ENCODE data around the gene MOV10L1.

Gene MOV10L1

DNA sequence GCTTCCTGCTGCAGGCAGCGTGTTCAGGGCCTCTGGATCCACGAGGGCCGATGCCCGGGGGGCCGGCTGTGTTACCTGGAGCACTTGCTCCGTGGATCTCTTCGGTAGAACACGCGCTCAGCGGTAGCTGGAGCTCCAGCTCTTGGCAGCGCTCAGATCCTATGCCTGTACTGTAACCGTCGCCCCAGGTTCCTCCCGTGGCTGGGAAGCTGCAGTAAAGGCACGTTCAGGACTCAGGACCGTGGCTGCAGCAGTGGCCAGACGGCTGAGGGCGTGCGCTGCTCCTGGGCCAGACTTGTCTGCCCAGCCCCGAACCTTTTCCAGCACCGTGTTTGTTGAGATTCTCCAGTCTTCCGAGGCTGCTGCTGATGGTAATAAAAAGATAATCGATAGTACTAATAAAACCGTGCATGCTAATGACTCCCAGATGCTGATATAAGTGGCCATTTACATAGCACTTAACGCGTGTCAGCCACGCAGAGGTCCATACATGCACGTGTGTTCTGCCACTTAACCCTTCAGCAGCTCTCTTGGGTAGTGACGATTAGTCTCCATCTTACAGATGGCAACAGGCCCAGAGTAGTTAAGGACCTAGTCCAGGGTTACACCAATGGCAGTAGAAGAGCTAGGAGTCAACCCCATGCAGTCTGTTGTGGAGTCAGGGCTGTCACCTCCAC, 1.4 kb downstream of the MOV10L1 start:
- H3K9ac ChIP-seq (ENCODE audit: low read depth, low read length), result no peak overlapping the region
- no peaks in the 10 kb centered on the region; the same call in 1 of the 2 replicates for H3K36me3 ChIP-seq (ENCODE audit: insufficient read depth, low read length)
- no peaks in the 10 kb centered on the region for H3K9me3 ChIP-seq (ENCODE audit: control insufficient read depth, insufficient read depth, low read length)
- no peaks in the 10 kb centered on the region for H3K4me1 ChIP-seq (ENCODE audit: insufficient read depth, low read length)

- no peaks in the 10 kb centered on the region for H3K9me3 ChIP-seq (ENCODE audit: control insufficient read depth, insufficient read depth, low read length)
- H3K9ac ChIP-seq (ENCODE audit: low read depth, low read length), result no peak overlapping the region
- H3K4me1 ChIP-seq (ENCODE audit: insufficient read depth, low read length), result no peaks in the 10 kb centered on the region
- no peaks in the 10 kb centered on the region for H3K36me3 ChIP-seq (ENCODE audit: insufficient read depth, low read length)
Measured at GRCh38 chr22:50092342-50092741, 2.5 kb downstream of the MOV10L1 start.

DNA sequence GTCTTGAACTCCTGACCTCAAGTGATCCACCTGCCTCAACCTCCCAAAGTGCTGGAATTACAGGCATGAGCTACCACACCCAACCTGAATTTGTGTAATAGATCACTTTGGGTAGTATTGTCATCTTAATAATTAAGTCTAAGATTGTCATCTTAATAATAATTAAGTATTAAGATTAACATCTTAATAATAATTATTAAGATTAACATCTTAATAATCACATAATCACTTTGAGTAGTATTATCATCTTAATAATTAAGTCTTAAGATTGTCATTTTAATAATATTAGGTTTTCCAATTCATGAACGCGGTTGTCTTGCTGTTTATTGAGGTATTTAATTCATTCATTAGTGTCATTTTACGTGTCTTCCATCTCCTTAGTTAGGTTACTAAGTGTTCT, 8.2 kb downstream of the MOV10L1 start:
- H3K36me3 ChIP-seq (ENCODE audit: insufficient read depth, low read length), result no peaks in the 10 kb centered on the region
- no peaks in the 10 kb centered on the region for H3K9me3 ChIP-seq (ENCODE audit: control insufficient read depth, insufficient read depth, low read length)

DNA sequence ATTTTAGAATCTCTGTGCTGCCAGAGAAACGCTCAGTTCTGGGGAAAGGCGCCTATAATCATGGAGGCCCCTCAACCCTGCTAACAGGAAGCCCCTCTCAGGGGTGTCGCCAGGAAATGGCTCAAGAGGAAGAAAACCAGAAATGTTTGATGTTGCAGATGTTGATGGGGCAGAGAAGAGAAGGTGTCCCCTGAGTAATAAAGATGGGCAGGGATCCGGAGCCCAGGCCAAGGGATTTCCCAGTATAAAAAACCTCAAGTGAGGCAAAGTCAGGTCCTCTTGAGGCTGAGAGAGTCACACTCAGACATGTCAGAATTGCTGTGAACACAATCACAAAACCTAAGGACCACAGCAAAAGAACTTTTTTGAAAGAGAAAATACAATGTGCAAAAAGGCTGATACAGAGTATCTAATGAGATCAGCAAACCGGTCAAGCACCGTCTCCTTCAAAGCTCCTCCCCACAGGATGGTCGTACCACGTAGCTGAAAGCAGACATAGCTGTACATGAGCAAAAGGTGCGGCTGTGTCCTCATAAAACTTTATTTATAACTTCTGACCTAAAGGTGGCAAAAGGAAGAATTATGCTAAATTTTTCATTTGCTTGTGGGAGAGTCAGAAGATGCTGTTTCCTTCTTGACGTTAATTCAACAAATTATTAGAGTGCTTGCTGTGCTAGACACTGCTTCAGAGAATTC, 12.2 kb downstream of the MOV10L1 start:
- Histone ChIP-seq H3K4me1 (ENCODE audit: insufficient read depth, low read length) (no peaks in the 10 kb centered on the region), H3K9me3 (ENCODE audit: control insufficient read depth, insufficient read depth, low read length) (no peaks in the 10 kb centered on the region), H3K9ac (ENCODE audit: low read depth, low read length) (no peak overlapping the region), H3K36me3 (ENCODE audit: insufficient read depth, low read length) (no peaks in the 10 kb centered on the region)

More for the DNA sequence above, 8.2 kb downstream of the MOV10L1 start:
- Histone ChIP-seq H3K4me1 (ENCODE audit: insufficient read depth, low read length) (no peaks in the 10 kb centered on the region), H3K9ac (ENCODE audit: low read depth, low read length) (no peak overlapping the region)

GRCh38 chr22:50102946-50103345, 13.1 kb downstream of the MOV10L1 start:
- Histone ChIP-seq H3K36me3 (ENCODE audit: insufficient read depth, low read length) (no peaks in the 10 kb centered on the region), H3K4me1 (ENCODE audit: insufficient read depth, low read length) (no peaks in the 10 kb centered on the region), H3K9ac (ENCODE audit: low read depth, low read length) (no peak overlapping the region), H3K9me3 (ENCODE audit: control insufficient read depth, insufficient read depth, low read length) (no peaks in the 10 kb centered on the region)

DNA sequence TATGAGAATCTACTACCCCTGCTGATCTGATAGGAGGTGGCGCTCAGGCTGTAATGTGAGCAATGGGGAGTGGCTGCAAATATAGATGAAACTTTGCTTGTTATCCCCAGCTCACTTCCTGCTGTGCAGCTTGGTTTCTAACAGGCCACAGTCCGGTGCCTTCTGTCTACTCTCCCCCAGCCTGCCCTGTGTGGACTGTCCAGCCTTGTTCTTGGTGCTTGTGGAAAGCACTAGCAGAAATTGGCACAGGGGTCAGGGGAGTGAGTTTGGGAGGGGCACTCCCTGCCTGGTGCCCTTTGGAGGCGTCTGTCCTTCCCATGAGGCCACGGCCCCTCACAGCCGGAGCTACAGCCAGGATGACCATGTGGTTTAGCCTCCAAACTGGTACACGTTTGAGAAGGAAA, 14.3 kb downstream of the MOV10L1 start:
- Histone ChIP-seq H3K9ac (ENCODE audit: low read depth, low read length) (no peak overlapping the region), H3K9me3 (ENCODE audit: control insufficient read depth, insufficient read depth, low read length) (no peaks in the 10 kb centered on the region), H3K36me3 (ENCODE audit: insufficient read depth, low read length) (no peaks in the 10 kb centered on the region), H3K4me1 (ENCODE audit: insufficient read depth, low read length) (no peaks in the 10 kb centered on the region)

DNA sequence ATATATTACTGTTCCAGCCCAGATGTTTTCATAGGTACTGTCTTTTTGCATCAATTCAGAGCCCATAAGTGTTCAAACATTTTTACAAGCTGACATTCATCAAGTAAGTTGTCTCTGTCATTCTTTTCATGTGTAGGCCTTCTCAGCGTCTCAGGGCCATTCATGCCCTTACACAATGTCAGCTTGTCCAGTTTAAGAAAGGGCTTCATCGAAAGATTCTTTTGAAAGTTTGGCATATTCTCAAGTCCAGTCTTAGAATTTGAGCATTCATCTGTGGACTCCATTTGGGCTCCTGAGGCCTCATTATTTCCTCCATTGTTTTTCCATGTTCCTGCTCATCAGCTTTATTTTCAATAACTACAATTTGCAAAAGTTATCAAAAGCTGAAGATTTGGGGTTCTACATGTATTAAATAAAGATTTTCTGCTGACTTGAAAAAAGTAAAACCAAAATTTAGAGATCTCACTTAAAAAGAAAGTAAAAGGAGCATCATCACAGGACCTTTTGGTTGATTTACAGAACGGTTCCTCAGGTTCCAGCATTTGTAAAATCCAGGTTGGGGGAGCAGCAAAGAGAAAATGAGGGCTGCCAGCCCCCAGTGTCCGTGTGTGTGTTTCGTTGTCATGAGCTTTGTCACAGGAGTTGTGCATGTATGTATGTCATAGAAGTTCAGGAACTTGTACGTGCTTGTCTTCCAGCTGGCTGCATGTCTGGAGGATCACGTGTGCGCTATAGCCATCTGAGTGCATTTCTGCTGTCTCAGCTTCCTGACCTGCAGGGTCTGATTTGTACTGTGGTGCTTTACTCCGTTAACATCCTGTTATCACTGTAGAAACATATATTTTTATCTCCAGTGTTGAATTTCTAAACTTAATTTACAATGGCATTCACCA, 15.6 kb downstream of the MOV10L1 start:
- Histone ChIP-seq H3K4me1 (ENCODE audit: insufficient read depth, low read length) (no peaks in the 10 kb centered on the region), H3K9me3 (ENCODE audit: control insufficient read depth, insufficient read depth, low read length) (no peaks in the 10 kb centered on the region), H3K9ac (ENCODE audit: low read depth, low read length) (no peak overlapping the region), H3K36me3 (ENCODE audit: insufficient read depth, low read length) (no peaks in the 10 kb centered on the region)

DNA sequence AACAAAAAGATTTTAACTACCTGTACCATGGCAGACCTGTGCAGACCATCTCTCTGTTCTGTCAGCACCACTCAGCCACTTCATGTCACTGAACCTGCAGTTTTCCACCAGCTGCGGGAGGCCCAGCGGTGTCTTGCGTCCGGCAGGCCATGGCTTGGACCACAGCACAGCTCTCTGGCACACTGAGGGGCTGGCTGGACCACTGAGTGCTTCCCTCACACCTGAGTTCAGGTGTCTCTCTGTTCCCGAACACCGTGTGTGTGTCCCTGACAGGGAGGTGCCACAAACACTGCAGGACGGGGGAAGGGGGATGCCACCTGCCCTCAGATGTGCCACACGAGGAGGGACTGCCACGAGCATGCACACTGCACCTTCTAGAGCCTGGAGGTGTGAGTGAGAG, 17.7 kb downstream of the MOV10L1 start:
- no peaks in the 10 kb centered on the region for H3K9me3 ChIP-seq (ENCODE audit: control insufficient read depth, insufficient read depth, low read length)
- no peaks in the 10 kb centered on the region for H3K36me3 ChIP-seq (ENCODE audit: insufficient read depth, low read length)
- H3K4me1 ChIP-seq (ENCODE audit: insufficient read depth, low read length), result peaks cover 5% of the 10 kb centered on the region; the same call in 1 of the 2 replicates
- no peak overlapping the region for H3K9ac ChIP-seq (ENCODE audit: low read depth, low read length)

DNA sequence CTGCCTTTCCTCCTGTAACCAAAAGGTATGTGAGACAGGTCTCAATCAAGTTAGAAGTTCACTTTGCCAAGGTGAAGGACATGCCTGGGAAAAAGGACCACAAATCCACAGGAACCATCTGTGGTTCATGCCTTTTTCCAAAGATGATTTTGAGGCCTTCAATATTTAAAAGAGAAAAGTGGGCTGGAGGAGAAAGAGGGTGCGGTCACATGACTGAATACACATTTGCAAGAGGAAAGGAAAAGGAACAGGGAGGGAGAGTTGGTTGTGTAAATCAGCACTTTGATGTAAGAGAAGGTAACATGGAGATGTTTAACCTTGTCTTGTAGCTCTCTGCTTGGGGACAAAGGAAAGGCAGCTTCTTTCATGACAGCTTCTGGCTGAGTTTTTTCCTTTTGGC, 21.2 kb downstream of the MOV10L1 start:
- Histone ChIP-seq H3K9ac (ENCODE audit: low read depth, low read length) (no peak overlapping the region), H3K9me3 (ENCODE audit: control insufficient read depth, insufficient read depth, low read length) (no peaks in the 10 kb centered on the region), H3K36me3 (ENCODE audit: insufficient read depth, low read length) (no peaks in the 10 kb centered on the region), H3K4me1 (ENCODE audit: insufficient read depth, low read length) (peaks cover 8% of the 10 kb centered on the region; the same call in 1 of the 2 replicates)

DNA sequence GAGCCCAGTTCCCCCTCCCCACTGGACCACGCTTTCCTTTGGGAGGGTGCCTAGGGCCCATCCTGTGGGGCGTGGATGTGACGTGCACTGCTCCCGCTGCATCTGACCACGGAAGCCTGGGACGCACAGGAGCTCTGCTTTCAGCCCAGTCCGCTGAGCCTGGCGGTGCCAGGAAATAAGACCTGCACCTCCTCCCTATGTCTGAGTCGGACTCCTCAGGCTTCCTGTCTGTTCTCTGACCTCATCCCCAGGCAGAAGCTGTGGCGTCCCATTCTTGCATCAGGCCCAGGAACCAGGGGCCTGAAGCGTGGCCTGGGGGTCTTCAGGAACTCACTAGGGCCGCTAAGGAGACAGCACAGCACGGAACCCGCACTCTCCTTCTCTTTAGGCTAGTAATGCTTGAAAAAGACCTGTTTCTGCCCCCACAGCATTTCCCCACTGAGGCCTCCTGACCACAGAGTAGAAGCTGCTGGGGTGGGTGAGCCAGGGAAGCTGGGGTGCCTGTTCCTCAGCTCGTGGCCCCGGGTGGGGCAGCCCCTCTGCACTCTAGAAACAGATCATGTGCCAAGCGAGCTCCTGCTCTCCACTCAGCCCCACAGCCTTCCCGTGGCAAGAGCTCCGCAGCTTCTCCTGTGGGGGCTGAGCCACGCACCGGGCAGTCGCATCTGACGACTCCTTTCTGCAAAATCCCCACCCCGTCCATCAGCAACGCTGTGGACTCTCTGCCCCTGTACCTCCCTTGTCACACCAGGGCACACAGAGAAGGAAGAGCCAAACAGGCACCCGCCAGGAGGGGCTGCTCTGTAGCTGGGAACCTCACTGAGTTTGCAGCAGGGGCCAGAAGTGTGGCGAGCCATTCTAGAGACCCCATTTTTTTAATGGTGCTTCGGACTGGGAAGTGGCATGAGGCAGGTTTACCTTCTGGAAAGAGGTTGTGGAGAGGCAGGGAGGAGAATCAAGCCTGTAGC, 22.6 kb downstream of the MOV10L1 start:
- H3K9me3 ChIP-seq (ENCODE audit: control insufficient read depth, insufficient read depth, low read length), result no peaks in the 10 kb centered on the region
- H3K4me1 ChIP-seq (ENCODE audit: insufficient read depth, low read length), result peaks cover 8% of the 10 kb centered on the region; the same call in 1 of the 2 replicates
- no peaks in the 10 kb centered on the region for H3K36me3 ChIP-seq (ENCODE audit: insufficient read depth, low read length)
- H3K9ac ChIP-seq (ENCODE audit: low read depth, low read length), result no peak overlapping the region

DNA sequence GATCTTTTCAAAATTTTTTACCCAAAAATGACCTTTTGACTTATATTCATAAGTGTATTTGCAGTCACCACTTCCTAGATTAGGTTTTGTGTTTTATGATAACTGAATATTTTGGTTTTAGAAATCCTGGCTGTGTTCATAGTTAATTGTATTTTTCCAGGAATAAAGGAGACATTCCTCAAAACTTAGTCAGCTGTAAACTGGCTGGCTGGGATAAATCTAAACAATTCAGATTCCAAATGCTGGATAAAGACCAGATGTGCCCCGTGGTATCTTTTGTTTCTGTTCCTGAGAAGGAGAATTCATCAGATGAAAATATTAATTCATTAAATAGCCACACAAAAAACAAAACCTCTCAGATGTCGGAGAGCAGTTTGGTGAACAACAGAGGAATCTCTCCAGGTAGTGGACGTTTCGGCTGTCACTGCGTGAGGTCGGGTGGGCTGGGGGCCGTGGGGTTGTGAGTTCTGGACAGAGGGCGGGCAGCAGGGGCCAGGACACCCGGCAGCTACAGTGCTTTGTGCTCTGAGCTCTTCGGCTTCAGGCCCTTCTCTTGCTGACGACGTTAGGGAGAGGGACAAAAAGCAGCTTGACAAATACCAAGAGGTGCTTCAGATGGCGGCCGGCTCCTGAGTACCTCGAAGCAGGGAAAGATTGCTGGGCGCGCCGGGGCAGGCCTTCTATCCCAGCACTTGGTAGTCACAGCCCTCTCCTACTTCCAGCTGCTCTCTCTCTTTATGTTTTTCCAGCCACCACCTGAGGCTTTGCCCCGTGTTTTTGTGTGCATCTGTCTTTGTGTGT, 24.6 kb downstream of the MOV10L1 start:
- no peaks in the 10 kb centered on the region for H3K9me3 ChIP-seq (ENCODE audit: control insufficient read depth, insufficient read depth, low read length)
- H3K36me3 ChIP-seq (ENCODE audit: insufficient read depth, low read length), result no peaks in the 10 kb centered on the region
- no peak overlapping the region for H3K9ac ChIP-seq (ENCODE audit: low read depth, low read length)
- H3K4me1 ChIP-seq (ENCODE audit: insufficient read depth, low read length), result peaks cover 15% of the 10 kb centered on the region; the same call in 1 of the 2 replicates

DNA sequence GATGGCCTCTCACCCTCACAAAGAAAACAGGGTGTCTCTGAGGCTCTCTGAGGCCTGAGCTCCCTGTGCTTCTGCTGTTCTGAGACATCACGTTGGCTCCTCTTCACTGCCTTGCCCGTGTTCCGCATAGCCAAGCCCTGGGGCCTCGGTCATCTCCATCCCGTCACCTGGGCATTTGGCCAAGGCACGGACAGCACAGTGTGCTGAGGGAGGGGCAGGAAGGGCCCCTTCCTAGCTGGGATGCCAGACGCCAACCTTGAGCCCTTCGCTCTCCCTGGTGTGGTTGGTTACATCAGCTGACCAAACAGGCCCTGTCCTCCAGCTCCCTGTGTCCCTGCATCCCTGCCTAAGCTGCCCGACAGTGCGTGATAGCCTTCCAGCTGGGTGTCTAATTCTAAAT, 25.9 kb downstream of the MOV10L1 start:
- peaks cover 15% of the 10 kb centered on the region; the same call in 1 of the 2 replicates for H3K4me1 ChIP-seq (ENCODE audit: insufficient read depth, low read length)
- no peaks in the 10 kb centered on the region for H3K36me3 ChIP-seq (ENCODE audit: insufficient read depth, low read length)
- H3K9me3 ChIP-seq (ENCODE audit: control insufficient read depth, insufficient read depth, low read length), result no peaks in the 10 kb centered on the region
- H3K9ac ChIP-seq (ENCODE audit: low read depth, low read length), result no peak overlapping the region

DNA sequence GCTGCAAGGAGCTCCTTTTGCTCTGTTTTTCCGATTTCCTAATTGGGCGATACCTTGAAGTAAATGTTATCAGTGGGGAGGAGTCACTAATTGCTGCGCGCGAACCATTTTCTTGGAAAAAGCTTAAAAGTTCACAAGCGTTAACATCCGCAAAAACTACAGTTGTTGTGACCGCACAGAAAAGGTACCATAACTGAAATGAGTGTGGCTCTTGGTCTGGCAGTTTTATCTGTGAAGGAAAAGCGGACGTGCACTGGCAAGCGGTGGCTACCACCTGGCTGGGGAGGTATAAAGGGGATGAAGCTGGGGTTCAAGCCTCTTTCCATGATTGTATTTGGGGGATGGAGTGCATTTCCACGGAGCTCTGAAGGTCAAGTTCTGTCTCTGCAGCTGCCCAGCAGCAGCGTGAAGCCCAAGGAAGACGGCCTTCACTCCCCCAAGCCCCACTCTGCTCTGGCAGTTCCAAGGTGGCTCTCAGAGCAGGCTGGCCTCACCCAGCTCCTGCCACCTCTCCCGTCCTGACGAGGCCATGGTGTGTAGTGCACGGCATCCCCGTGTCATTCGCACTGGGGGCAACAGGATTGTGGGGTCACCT, 27.5 kb downstream of the MOV10L1 start:
- Histone ChIP-seq H3K9me3 (ENCODE audit: control insufficient read depth, insufficient read depth, low read length) (no peaks in the 10 kb centered on the region), H3K9ac (ENCODE audit: low read depth, low read length) (no peak overlapping the region), H3K36me3 (ENCODE audit: insufficient read depth, low read length) (no peaks in the 10 kb centered on the region), H3K4me1 (ENCODE audit: insufficient read depth, low read length) (peaks cover 10% of the 10 kb centered on the region; the same call in 1 of the 2 replicates)

Measured in ES-I3 (cell line).